SW480 (cell line): Measurements from ENCODE around the gene RMDN2.

Experiments
- DNase-seq: peaks from one replicate; pipeline ENCODE4 v3.0.0-alpha.2; 2016; ENCODE audit warnings: low spot score

The RMDN2 gene

GRCh38 chr2:38045811-38046210 is 120.7 kb downstream of the RMDN2 start:
- no peak for DNase-seq

GRCh38 chr2:38056216-38056615 is 131.1 kb downstream of the RMDN2 start:
- DNase-seq: no peak

GRCh38 chr2:38057651-38058410 is 132.7 kb downstream of the RMDN2 start:
- no peak for DNase-seq

GRCh38 chr2:38060236-38061018 is 135.3 kb downstream of the RMDN2 start:
- DNase-seq: no peak

- no peak for DNase-seq
These were observed 139.9 kb downstream of the RMDN2 start for GRCh38 chr2:38064801-38065501.

- no peak for DNase-seq
These were observed 140.5 kb downstream of the RMDN2 start for GRCh38 chr2:38065502-38066135.

- no peak for DNase-seq
These were observed 141.5 kb downstream of the RMDN2 start for GRCh38 chr2:38066421-38067115.
